Activated T-cell treated with anti-CD3 and anti-CD28 coated beads, Interleukin-2, amount 50 U/mL, for 24 hours (primary cell): ENCODE measurements around the gene KCNJ5.
A peak's percentile ranks its signal among the peaks of the same experiment; 100 is the strongest.

Experiments
- DNase-seq: peaks from one replicate; pipeline ENCODE4 v3.0.0-alpha.2; 2020
- H3K27ac Mint-ChIP-seq: 2 replicates; pipeline ENCODE4 v1.8.0; 2020; ENCODE audit warnings: mild to moderate bottlenecking, mixed read lengths
- H3K27me3 Mint-ChIP-seq: 2 replicates; pipeline ENCODE4 v1.8.0; 2020; ENCODE audit warnings: mixed read lengths
- H3K36me3 Mint-ChIP-seq: 2 replicates; pipeline ENCODE4 v1.8.0; 2020; ENCODE audit warnings: low read depth, mixed read lengths
- H3K4me1 Mint-ChIP-seq: 2 replicates; pipeline ENCODE4 v1.8.0; 2020; ENCODE audit warnings: low read depth, mixed read lengths
- H3K4me3 Mint-ChIP-seq: 2 replicates; pipeline ENCODE4 v1.8.0; 2020; ENCODE audit warnings: mild to moderate bottlenecking, moderate library complexity, mixed read lengths
- H3K9me3 Mint-ChIP-seq: 2 replicates; pipeline ENCODE4 v1.8.0; 2020; ENCODE audit warnings: mixed read lengths

The KCNJ5 gene

DNA sequence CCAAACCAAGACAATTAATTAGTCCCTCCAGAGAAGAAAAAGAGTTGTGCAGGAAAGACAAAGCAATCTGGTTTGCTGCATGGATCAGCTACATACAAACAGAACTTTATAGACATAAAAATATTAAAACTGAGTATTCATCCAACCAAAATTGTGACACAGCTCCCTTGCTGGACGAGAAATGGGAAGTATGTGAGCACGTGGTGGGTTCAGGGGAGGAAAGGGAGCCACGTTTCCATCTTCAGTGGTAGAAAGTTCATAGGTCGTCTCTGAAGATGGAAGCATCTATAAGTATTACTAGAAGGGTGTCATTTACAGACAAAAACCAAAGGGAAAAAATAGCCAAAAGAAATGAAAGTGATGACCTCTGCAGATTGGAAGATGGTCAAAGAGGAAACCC, 7.1 kb upstream of the KCNJ5 start:
- H3K4me1 Mint-ChIP-seq: peaks cover 2% of the 10 kb centered on the region
- no peaks in the 10 kb centered on the region for H3K36me3 Mint-ChIP-seq
- peaks cover 50% of the 10 kb centered on the region for H3K27me3 Mint-ChIP-seq
- H3K9me3 Mint-ChIP-seq: no peaks in the 10 kb centered on the region
- no peak overlapping the region for H3K4me3 Mint-ChIP-seq
- no peak overlapping the region for H3K27ac Mint-ChIP-seq
- no peak for DNase-seq

DNA sequence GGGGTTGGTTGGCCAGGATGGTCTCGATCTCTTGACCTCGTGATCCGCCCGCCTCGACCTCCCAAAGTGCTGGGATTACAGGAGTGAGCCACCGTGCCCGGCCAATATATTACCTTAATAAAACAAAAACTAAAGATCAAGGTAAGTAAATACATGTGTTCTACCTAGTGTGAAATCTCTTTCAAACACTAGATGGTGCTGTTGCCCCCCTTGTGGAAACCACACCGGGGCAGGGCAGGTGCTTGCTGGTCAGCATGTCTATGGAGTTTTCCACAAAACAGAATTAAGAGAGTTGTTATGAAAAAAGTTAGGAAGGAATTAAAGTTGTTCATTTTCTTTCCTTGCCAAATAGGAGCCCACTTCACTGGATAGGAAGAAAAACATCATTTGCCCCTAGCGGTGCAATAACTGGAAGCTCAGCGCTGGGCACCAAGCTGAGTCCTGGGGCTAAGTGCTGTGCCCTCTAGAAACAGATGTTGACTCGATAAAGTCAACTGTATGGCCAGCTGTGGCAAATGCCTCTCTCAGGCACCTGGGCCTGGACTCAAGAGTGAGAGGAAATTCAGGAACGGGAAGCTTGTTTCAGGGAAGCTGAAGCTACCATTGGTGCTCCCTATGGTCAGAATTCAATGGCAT, 6.3 kb upstream of the KCNJ5 start:
- H3K27ac Mint-ChIP-seq: no peak overlapping the region
- peak; percentile 58 for DNase-seq
- H3K4me3 Mint-ChIP-seq: no peak overlapping the region
- H3K36me3 Mint-ChIP-seq: no peaks in the 10 kb centered on the region
- no peaks in the 10 kb centered on the region for H3K9me3 Mint-ChIP-seq
- peaks cover 58% of the 10 kb centered on the region for H3K27me3 Mint-ChIP-seq
- H3K4me1 Mint-ChIP-seq: peaks cover 2% of the 10 kb centered on the region

DNA sequence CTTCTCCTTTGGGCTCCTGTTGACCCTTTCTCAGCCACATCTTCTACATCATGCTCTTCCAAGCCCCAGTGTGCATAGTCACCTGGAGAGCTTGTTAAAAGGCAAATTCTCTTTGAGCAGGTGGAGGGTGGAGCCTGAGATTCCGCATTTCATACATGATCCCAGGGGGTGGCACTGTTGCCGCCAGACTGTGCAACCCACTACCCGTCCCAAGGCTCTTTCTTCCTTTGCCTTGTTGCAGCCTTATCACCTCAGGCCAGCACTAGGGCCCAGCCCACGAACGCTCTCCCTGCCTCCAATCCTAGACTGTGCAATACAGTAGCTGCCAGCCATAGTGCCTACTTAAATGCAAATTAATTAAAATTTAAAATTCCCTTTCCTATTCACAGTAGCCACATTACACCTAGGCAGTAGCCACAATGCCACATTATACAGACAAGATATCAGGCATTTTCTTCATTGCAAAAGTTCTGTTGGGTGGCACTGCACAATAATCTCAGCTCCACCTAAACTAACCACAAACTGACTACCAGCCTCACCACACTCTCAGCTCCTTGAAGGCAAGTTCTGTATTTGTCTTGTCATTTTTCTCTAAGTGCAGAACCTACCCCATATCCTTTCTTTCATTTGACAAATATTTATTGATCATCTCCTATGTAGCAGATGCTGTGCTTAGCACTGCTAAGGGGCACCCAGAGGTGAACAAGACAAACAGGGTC, 4.6 kb upstream of the KCNJ5 start:
- peaks cover 72% of the 10 kb centered on the region for H3K27me3 Mint-ChIP-seq
- no peak for DNase-seq

DNA sequence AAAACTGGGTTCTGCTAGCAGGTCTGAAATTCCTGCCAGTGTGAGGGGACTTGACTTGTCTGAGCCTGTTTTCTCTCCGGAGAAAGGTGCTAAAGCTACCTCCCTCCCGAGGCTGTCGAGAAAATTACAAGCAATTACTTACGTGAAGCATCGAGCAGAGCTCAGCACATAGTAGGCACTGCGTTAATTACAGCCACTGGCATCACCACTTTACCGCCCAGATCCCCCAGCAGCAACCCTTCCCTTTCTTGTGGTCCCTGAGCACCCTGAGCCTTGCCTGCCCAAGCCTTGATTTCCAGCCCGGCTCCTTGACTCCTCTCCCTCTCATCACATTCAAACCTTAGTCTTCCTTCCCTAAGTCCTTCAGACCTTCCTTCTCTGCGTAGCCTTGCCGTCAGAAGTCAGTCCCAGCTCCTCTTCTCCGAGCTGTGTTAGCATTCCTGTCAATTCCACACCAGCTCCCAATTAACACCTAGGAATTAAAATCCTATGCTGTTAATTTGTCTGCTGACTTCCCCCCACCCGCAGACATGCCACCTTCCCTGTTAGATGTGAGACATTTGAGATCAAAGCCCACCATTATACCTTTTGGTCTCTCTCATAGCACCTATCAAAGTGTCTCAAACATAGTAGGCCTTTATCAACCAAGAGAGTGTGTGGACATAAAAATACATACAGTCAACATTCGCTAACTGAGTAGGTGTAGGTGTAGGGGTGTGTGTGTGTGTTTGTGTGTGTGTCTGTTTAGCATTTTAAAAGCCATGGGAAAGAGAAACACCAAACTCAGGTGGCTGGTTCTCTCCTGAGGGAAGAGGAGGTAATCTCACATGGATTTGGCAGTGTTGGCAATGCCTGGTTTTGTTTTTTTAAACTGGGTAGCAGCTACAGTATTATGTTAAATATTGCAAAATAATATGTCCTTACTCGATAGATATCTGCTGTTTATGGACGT, 2.8 kb upstream of the KCNJ5 start:
- DNase-seq: no peak
- H3K36me3 Mint-ChIP-seq: no peaks in the 10 kb centered on the region
- peaks cover 6% of the 10 kb centered on the region for H3K4me1 Mint-ChIP-seq
- no peaks in the 10 kb centered on the region for H3K9me3 Mint-ChIP-seq
- H3K27me3 Mint-ChIP-seq: peaks cover 77% of the 10 kb centered on the region
- H3K4me3 Mint-ChIP-seq: no peak overlapping the region
- no peak overlapping the region for H3K27ac Mint-ChIP-seq

More for the DNA sequence above, 4.6 kb upstream of the KCNJ5 start:
- Mint-ChIP-seq H3K4me1 (peaks cover 5% of the 10 kb centered on the region), H3K27ac (no peak overlapping the region), H3K36me3 (no peaks in the 10 kb centered on the region), H3K4me3 (no peak overlapping the region), H3K9me3 (no peaks in the 10 kb centered on the region)

DNA sequence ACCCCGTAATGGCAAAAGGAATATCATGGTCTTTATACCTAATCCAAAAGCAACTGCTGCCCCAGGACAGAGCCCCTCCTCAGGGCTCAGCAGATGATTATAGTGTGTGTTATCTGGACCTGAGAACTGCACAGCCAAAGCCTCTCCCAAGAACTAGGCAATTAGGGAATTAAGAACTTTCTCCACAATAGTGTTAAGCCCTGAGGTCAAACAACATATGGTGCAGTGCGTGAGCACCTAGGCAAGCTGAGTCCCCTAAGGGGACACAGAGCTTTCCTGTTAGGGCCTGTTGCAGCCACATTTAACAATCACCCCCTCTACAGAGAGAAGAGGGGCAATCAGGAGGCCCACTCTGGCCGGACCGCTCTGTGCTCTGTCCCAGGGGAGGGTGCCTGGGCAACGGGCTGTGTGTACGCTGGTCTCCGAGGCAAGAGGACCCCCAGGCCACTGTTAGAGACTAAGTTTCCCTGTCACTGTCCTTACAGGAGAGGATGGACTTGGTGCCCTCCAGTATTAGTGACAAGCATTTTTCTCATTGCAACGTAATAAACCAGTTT, 1.4 kb upstream of the KCNJ5 start:
- Mint-ChIP-seq H3K27ac (no peak overlapping the region), H3K36me3 (no peaks in the 10 kb centered on the region), H3K27me3 (peaks cover 78% of the 10 kb centered on the region), H3K9me3 (no peaks in the 10 kb centered on the region), H3K4me3 (no peak overlapping the region), H3K4me1 (peaks cover 6% of the 10 kb centered on the region)
- DNase-seq: no peak

DNA sequence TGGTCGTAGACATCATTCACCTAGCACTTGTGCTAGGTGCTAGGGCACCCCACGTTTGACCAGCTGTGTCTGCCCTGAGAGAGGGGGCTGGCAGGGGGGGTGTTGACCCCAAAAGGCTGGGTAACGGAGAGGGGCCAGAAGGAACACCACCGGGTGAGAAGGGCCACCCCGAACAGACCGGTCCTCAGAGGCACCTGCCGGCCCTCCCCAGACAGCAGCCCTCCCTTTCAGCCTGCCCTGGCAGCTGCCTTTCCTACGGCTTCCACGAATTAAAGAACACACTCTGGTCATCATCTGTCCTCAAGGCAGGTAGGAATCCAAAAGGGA, 977 bp upstream of the KCNJ5 start:
- H3K4me1 Mint-ChIP-seq: peaks cover 6% of the 10 kb centered on the region
- no peak overlapping the region for H3K27ac Mint-ChIP-seq
- peaks cover 77% of the 10 kb centered on the region for H3K27me3 Mint-ChIP-seq
- no peaks in the 10 kb centered on the region for H3K36me3 Mint-ChIP-seq
- peak overlapping the region; percentile 74 for H3K4me3 Mint-ChIP-seq
- H3K9me3 Mint-ChIP-seq: no peaks in the 10 kb centered on the region
- no peak for DNase-seq

DNA sequence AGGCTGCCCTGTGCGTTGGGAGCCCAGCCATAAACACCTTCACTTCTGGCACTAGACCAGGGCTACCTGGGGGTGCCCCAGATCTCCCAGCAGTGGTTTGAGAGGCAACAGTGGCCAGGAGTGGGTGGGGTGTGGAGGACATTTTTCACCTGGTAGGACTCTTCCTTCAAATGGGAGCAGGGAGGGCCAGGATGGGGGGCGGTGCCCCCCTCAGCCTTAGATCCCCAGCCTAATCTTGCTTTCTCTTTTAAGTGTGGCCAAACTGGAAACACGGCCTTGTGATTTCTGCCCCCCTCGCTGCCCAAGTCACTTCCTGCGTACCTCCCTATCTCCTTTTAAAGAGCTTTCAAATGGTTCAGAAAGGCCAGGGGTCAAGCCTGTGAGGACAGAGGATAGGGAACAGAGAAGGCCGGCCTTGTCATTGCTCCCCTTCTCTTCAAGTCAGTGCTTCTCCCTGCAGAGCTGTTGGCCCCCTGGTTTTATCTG, 800 bp downstream of the KCNJ5 start:
- Mint-ChIP-seq H3K27ac (no peak overlapping the region), H3K4me3 (no peak overlapping the region), H3K9me3 (no peaks in the 10 kb centered on the region), H3K36me3 (no peaks in the 10 kb centered on the region), H3K4me1 (peaks cover 4% of the 10 kb centered on the region), H3K27me3 (peaks cover 67% of the 10 kb centered on the region)
- no peak for DNase-seq

DNA sequence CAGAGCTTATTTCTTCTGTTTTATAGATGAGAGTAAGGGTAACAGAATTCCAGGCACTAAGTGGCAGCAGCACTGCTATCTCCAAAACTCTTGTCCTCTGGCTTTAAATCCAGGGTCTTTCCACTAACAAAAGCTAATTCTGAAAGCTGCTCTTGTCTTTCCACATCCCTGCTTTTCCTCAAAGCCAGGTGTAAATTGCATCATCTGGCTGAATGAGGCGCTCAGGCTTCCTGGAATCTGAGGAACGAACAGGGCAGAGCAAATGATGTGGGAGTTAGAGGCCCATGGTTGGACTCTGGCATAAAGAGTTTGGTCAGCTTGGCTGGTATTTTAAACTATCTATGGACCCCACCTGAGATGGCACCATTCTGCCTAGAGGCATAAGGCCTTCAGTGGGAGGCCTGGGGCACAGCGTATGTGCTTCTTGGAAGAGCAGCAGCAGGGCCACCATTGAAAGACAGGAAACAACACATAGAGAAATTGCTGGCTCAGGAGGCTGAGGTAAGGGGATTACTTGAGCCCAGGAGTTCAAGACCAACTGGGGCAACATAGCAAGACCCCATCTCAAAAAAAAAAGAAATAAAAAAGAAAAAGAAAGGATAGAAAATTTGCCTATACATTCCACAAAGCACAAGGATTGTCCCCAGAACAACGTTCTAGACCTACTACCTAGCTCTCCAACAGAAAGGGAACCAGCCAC, 1.9 kb downstream of the KCNJ5 start:
- no peak overlapping the region for H3K27ac Mint-ChIP-seq
- H3K27me3 Mint-ChIP-seq: peaks cover 58% of the 10 kb centered on the region
- H3K4me3 Mint-ChIP-seq: no peak overlapping the region

DNA sequence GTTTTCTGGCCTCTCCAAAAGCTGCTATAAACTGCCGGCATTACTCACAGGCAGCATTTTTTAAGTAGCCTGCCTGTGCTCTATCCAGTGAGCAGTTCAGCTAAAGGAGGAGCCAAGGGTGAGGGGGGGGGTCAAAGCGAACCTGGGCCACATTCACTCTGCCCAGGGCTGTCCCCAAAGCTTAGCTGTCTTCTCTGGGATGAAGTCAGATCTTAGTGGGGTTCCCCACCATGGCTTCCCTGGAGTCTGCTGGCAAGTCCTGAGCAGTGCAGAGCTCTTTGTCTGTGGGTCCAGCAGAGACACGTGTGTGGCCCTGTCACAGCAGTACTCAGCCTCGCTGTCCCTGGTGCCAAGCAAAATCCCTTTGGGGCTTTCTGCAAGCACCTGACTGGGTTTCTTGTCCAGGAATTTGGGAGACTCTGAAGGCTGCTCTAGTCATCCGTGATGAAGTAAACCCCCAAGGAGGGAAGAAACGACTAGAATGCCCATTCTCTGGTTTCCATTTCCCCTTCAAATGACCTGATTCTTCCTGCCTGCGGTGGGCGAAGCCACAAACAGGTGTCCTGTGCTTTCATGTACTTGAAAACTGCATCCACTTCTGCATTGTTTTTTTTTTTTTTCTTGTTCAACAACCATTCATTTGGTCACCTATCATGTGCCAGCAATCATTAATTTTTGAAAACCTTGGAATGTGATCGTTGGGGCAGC, 2.6 kb downstream of the KCNJ5 start:
- H3K27me3 Mint-ChIP-seq: peaks cover 51% of the 10 kb centered on the region
- H3K27ac Mint-ChIP-seq: no peak overlapping the region
- DNase-seq: no peak
- peaks cover 4% of the 10 kb centered on the region for H3K4me1 Mint-ChIP-seq
- no peak overlapping the region for H3K4me3 Mint-ChIP-seq
- no peaks in the 10 kb centered on the region for H3K36me3 Mint-ChIP-seq
- no peaks in the 10 kb centered on the region for H3K9me3 Mint-ChIP-seq

More for the DNA sequence above, 1.9 kb downstream of the KCNJ5 start:
- DNase-seq: no peak
- Mint-ChIP-seq H3K4me1 (peaks cover 4% of the 10 kb centered on the region), H3K9me3 (no peaks in the 10 kb centered on the region), H3K36me3 (no peaks in the 10 kb centered on the region)

DNA sequence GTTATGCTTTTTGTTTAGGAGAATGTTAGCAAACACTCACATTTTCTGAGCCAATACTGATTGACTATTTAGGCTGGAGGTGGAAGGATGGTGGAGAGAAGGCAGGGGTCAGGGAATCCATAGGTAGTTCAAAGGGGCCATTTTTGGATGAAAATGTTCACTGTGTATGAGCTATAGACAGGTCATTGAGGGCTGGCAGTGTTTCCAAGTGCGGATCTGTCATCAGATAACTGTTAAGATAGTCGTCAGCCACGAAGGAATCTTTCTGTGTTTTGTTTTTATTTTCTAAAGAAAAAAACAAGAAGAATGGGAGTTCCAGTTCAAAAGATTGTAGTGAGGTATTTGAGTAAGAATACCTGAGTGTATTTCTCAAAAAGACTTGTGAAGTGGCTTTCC, 3.1 kb downstream of the KCNJ5 start:
- peaks cover 48% of the 10 kb centered on the region for H3K27me3 Mint-ChIP-seq
- H3K4me3 Mint-ChIP-seq: no peak overlapping the region
- no peak for DNase-seq
- H3K27ac Mint-ChIP-seq: no peak overlapping the region
- H3K4me1 Mint-ChIP-seq: peaks cover 4% of the 10 kb centered on the region
- H3K36me3 Mint-ChIP-seq: no peaks in the 10 kb centered on the region
- no peaks in the 10 kb centered on the region for H3K9me3 Mint-ChIP-seq

DNA sequence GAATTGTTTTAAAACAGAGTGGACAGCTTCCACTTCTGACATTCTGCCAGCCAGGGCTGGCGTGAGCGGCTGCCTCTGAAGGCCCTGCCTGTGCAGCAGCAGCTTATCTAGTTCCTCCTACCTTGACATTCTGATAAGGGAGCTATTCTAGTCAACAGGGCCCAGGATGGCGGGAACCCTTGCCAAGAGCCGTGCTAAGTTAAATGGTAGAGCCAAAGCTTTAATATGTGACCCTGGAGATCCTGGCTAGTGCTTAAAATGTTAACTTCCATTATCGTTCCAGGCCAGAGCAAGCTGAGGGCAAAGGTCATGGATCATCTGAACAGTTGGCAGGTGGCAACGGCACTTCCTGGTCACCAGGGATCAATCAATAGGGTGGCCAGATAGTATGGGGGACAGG, 3.5 kb downstream of the KCNJ5 start:
- peaks cover 44% of the 10 kb centered on the region for H3K27me3 Mint-ChIP-seq
- no peak overlapping the region for H3K4me3 Mint-ChIP-seq
- H3K4me1 Mint-ChIP-seq: peaks cover 4% of the 10 kb centered on the region
- no peak for DNase-seq
- H3K27ac Mint-ChIP-seq: no peak overlapping the region
- H3K36me3 Mint-ChIP-seq: no peaks in the 10 kb centered on the region
- H3K9me3 Mint-ChIP-seq: no peaks in the 10 kb centered on the region

DNA sequence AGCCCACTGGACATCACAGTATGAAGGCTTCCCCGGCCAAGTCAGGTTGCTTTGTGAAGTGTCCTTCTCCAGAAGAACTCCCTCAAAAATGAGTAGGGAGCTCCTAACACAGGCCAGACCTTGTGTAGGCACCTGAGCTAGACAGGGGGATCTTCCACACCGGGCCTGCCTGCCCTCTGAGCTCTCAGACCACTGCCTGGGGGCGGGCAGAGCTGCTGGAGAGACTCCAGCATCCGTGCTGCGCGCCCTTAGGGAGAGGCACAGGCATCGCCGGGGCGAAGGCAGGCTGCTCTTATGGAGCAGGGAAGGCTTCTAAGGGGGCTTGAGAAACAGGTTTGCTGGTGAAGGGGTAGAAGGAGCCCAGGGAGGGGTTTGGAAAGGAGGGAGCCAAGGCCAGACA, 4.4 kb downstream of the KCNJ5 start:
- Mint-ChIP-seq H3K9me3 (no peaks in the 10 kb centered on the region), H3K36me3 (no peaks in the 10 kb centered on the region), H3K4me3 (no peak overlapping the region), H3K27ac (no peak overlapping the region), H3K4me1 (peaks cover 4% of the 10 kb centered on the region), H3K27me3 (peaks cover 36% of the 10 kb centered on the region)
- no peak for DNase-seq

DNA sequence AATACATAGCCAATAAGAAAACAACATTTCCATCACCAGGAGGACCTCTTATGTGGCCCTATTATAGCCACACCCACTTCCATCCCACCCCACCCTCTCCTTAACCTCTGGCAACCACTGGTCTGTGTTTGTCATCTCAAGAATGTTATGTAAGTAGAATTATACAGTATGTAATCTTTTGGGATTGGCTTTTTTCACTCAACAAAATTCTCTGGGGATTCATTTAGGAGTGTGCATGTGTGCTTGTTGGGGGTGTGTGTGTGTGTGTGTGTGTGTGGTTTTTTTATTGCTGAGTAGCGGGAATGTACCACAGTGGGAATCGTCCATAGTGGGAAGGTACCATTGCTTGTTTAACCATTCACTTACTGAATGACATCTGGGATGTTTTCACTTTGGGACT, 5.2 kb downstream of the KCNJ5 start:
- Mint-ChIP-seq H3K27ac (no peak overlapping the region), H3K4me3 (no peak overlapping the region), H3K4me1 (peaks cover 2% of the 10 kb centered on the region), H3K36me3 (no peaks in the 10 kb centered on the region), H3K9me3 (no peaks in the 10 kb centered on the region), H3K27me3 (peaks cover 30% of the 10 kb centered on the region)
- no peak for DNase-seq
